Measurements from ENCODE around the gene NPAS3.

The NPAS3 gene

GRCh38 chr14:33793398-33794110, 854.9 kb downstream of the NPAS3 start:
- TF ChIP-seq CTCF (IDR thresholded peaks at IDR 0.05; ENCODE audit: borderline replicate concordance, insufficient read depth, low read depth, low read length), result no peak
- H3K4me3 ChIP-seq (ENCODE audit: low read depth, low read length), result no peak overlapping the region

- no peak for TF ChIP-seq CTCF (IDR thresholded peaks at IDR 0.05; ENCODE audit: borderline replicate concordance, insufficient read depth, low read depth, low read length)
Measured at GRCh38 chr14:33794791-33795305, 856.2 kb downstream of the NPAS3 start.

GRCh38 chr14:33796356-33796755, 857.7 kb downstream of the NPAS3 start:
- no peak overlapping the region for H3K4me3 ChIP-seq (ENCODE audit: low read depth, low read length)
- no peak for TF ChIP-seq CTCF (IDR thresholded peaks at IDR 0.05; ENCODE audit: borderline replicate concordance, insufficient read depth, low read depth, low read length)

More at GRCh38 chr14:33794791-33795305, 856.2 kb downstream of the NPAS3 start:
- no peak overlapping the region for H3K4me3 ChIP-seq (ENCODE audit: low read depth, low read length)

- no peak overlapping the region for H3K4me3 ChIP-seq (ENCODE audit: low read depth, low read length)
- TF ChIP-seq CTCF (IDR thresholded peaks at IDR 0.05; ENCODE audit: borderline replicate concordance, insufficient read depth, low read depth, low read length), result no peak
Measured at GRCh38 chr14:33799705-33800570, 861.3 kb downstream of the NPAS3 start.

GRCh38 chr14:33800735-33801163, 862.1 kb downstream of the NPAS3 start:
- no peak overlapping the region for H3K4me3 ChIP-seq (ENCODE audit: low read depth, low read length)
- no peak for TF ChIP-seq CTCF (IDR thresholded peaks at IDR 0.05; ENCODE audit: borderline replicate concordance, insufficient read depth, low read depth, low read length)

- no peak overlapping the region for H3K4me3 ChIP-seq (ENCODE audit: low read depth, low read length)
- no peak for TF ChIP-seq CTCF (IDR thresholded peaks at IDR 0.05; ENCODE audit: borderline replicate concordance, insufficient read depth, low read depth, low read length)
Measured at GRCh38 chr14:33802737-33803136, 864.1 kb downstream of the NPAS3 start.

All from GM12875 (cell line).